Karpas-422 (cell line): ENCODE data around the gene DDA1. TPM values are rescaled to one million over a fixed set of nuclear protein-coding genes. Genes with fewer than 3 reads are reported as not detected.

Experiments
- DNase-seq: peaks from one replicate; pipeline ENCODE4 v3.0.0-alpha.2; 2015
- H2AFZ ChIP-seq: fragments of 200-600 bp; sonication (generic); 2 replicates; pipeline ENCODE4 v1.6.1; 2014; ENCODE audit warnings: antibody characterized with exemption, low read length, mixed read lengths
- H3K27ac ChIP-seq: fragments of 200-600 bp; sonication (generic); 2 replicates; pipeline ENCODE4 v1.5.1; 2014; ENCODE audit warnings: mild to moderate bottlenecking, low read length, moderate library complexity
- H3K27me3 ChIP-seq: fragments of 200-600 bp; sonication (generic); 2 replicates; pipeline ENCODE4 v1.6.1; 2014; ENCODE audit warnings: low read length, mixed read lengths
- H3K36me3 ChIP-seq: fragments of 200-600 bp; sonication (generic); 2 replicates; pipeline ENCODE4 v1.6.1; 2014; ENCODE audit warnings: low read length, mixed read lengths; ENCODE audit not compliant: insufficient read depth
- H3K4me1 ChIP-seq: fragments of 200-600 bp; sonication (generic); 2 replicates; pipeline ENCODE4 v1.6.1; 2014; ENCODE audit warnings: mild to moderate bottlenecking, low read length, mixed read lengths
- H3K4me2 ChIP-seq: fragments of 200-600 bp; sonication (generic); 2 replicates; pipeline ENCODE4 v1.6.1; 2014; ENCODE audit warnings: low read length, low read depth, mild to moderate bottlenecking; ENCODE audit not compliant: poor library complexity, severe bottlenecking
- H3K4me3 ChIP-seq: fragments of 200-600 bp; sonication (generic); 2 replicates; pipeline ENCODE4 v1.5.1; 2014; ENCODE audit warnings: mild to moderate bottlenecking, antibody characterized with exemption, low read length, mixed read lengths
- H3K79me2 ChIP-seq: fragments of 200-600 bp; sonication (generic); 2 replicates; pipeline ENCODE4 v1.6.1; 2014; ENCODE audit warnings: mild to moderate bottlenecking, low read length, mixed read lengths
- H3K9ac ChIP-seq: fragments of 200-600 bp; sonication (generic); 2 replicates; pipeline ENCODE4 v1.6.0; 2014; ENCODE audit warnings: low read length
- H3K9me2 ChIP-seq: fragments of 200-600 bp; sonication (generic), shearing (Covaris generic); replicated peaks from 2 replicates; pipeline ENCODE4 v1.6.0; 2014; ENCODE audit warnings: mild to moderate bottlenecking, low read length, moderate library complexity; ENCODE audit not compliant: insufficient read depth
- H3K9me3 ChIP-seq: fragments of 300-700, 200-600 bp; sonication (generic); 2 replicates; pipeline ENCODE4 v1.6.1; 2014; ENCODE audit warnings: low read length, mixed read lengths
- H4K20me1 ChIP-seq: fragments of 200-600 bp; sonication (generic); 2 replicates; pipeline ENCODE4 v1.6.1; 2014; ENCODE audit warnings: mild to moderate bottlenecking, antibody characterized with exemption, low read length, low read depth; ENCODE audit not compliant: insufficient read depth
- total RNA-seq: library from RNA; depleted of rRNA; stranded (reverse); fragments of >200 nt; shearing (Covaris generic); gene quantifications from 2 replicates; pipeline ENCODE4 v1.2.3, GENCODE V29; 2014; ENCODE audit warnings: low replicate concordance

The DDA1 gene
- total RNA-seq, 1 experiment from 2014 or later: 24.4 TPM

- Histone ChIP-seq H4K20me1 (peaks cover 12% of the 10 kb centered on the region), H3K36me3 (peaks cover 25% of the 10 kb centered on the region), H2AFZ (peak overlapping the region; percentile 81; the same call in 1 of the 2 replicates), H3K9me2 (no peaks in the 10 kb centered on the region), H3K27ac (peak overlapping the region; percentile 78), H3K4me1 (peaks cover 23% of the 10 kb centered on the region), H3K4me3 (peak overlapping the region; percentile 73), H3K4me2 (peak overlapping the region; percentile 90), H3K9ac (peak overlapping the region; percentile 87), H3K79me2 (peaks cover 15% of the 10 kb centered on the region; the same call in 1 of the 2 replicates), H3K27me3 (no peaks in the 10 kb centered on the region), H3K9me3 (no peaks in the 10 kb centered on the region)
- DNase-seq: peak; percentile 94
Observed at GRCh38 chr19:17282488-17283125, 26.8 kb upstream of the DDA1 start.

- peaks cover 23% of the 10 kb centered on the region for H3K4me1 ChIP-seq
Observed at GRCh38 chr19:17283504-17283996, 25.8 kb upstream of the DDA1 start.

GRCh38 chr19:17285415-17286135, 23.8 kb upstream of the DDA1 start:
- DNase-seq: no peak
- H2AFZ ChIP-seq: no peak overlapping the region
- no peaks in the 10 kb centered on the region for H3K27me3 ChIP-seq
- H3K27ac ChIP-seq: no peak overlapping the region
- peaks cover 23% of the 10 kb centered on the region for H3K4me1 ChIP-seq
- H3K79me2 ChIP-seq: peaks cover 15% of the 10 kb centered on the region; the same call in 1 of the 2 replicates
- no peaks in the 10 kb centered on the region for H3K9me2 ChIP-seq
- H3K9me3 ChIP-seq: no peaks in the 10 kb centered on the region
- peaks cover 21% of the 10 kb centered on the region for H3K36me3 ChIP-seq
- no peak overlapping the region for H3K4me2 ChIP-seq
- no peak overlapping the region for H3K4me3 ChIP-seq
- H4K20me1 ChIP-seq: peaks cover 12% of the 10 kb centered on the region
- H3K9ac ChIP-seq: no peak overlapping the region

More at GRCh38 chr19:17283504-17283996, 25.8 kb upstream of the DDA1 start:
- H3K27me3 ChIP-seq: no peaks in the 10 kb centered on the region
- no peak for DNase-seq
- H3K36me3 ChIP-seq: peaks cover 25% of the 10 kb centered on the region
- H3K79me2 ChIP-seq: peaks cover 15% of the 10 kb centered on the region; the same call in 1 of the 2 replicates
- no peaks in the 10 kb centered on the region for H3K9me3 ChIP-seq
- no peak overlapping the region for H2AFZ ChIP-seq
- peaks cover 12% of the 10 kb centered on the region for H4K20me1 ChIP-seq
- no peak overlapping the region for H3K27ac ChIP-seq
- H3K4me3 ChIP-seq: no peak overlapping the region
- no peak overlapping the region for H3K9ac ChIP-seq
- no peak overlapping the region for H3K4me2 ChIP-seq
- no peaks in the 10 kb centered on the region for H3K9me2 ChIP-seq

- no peak overlapping the region for H2AFZ ChIP-seq
- H3K4me1 ChIP-seq: peaks cover 17% of the 10 kb centered on the region
- H3K9me2 ChIP-seq: no peaks in the 10 kb centered on the region
- no peak overlapping the region for H3K4me2 ChIP-seq
- no peaks in the 10 kb centered on the region for H3K9me3 ChIP-seq
- peaks cover 15% of the 10 kb centered on the region; the same call in 1 of the 2 replicates for H3K79me2 ChIP-seq
- H3K9ac ChIP-seq: no peak overlapping the region
- no peak overlapping the region for H3K4me3 ChIP-seq
- H3K27ac ChIP-seq: no peak overlapping the region
- H4K20me1 ChIP-seq: peaks cover 12% of the 10 kb centered on the region
- H3K27me3 ChIP-seq: no peaks in the 10 kb centered on the region
- DNase-seq: no peak
- H3K36me3 ChIP-seq: peaks cover 21% of the 10 kb centered on the region
Observed at GRCh38 chr19:17286263-17286662, 23.1 kb upstream of the DDA1 start.

GRCh38 chr19:17286752-17287151, 22.6 kb upstream of the DDA1 start:
- Histone ChIP-seq H3K4me2 (no peak overlapping the region), H3K4me1 (peaks cover 12% of the 10 kb centered on the region), H3K79me2 (peaks cover 12% of the 10 kb centered on the region; the same call in 1 of the 2 replicates), H3K27me3 (no peaks in the 10 kb centered on the region), H3K9ac (no peak overlapping the region), H3K9me2 (no peaks in the 10 kb centered on the region), H4K20me1 (peaks cover 12% of the 10 kb centered on the region), H3K27ac (no peak overlapping the region), H2AFZ (no peak overlapping the region), H3K4me3 (no peak overlapping the region), H3K9me3 (no peaks in the 10 kb centered on the region), H3K36me3 (peaks cover 21% of the 10 kb centered on the region)
- no peak for DNase-seq

- no peak overlapping the region for H3K4me2 ChIP-seq
- no peak overlapping the region for H2AFZ ChIP-seq
- H3K9me2 ChIP-seq: no peaks in the 10 kb centered on the region
- H3K4me1 ChIP-seq: peaks cover 10% of the 10 kb centered on the region
- peaks cover 10% of the 10 kb centered on the region for H3K36me3 ChIP-seq
- H3K9me3 ChIP-seq: no peaks in the 10 kb centered on the region
- DNase-seq: peak; percentile 86
- no peak overlapping the region for H3K9ac ChIP-seq
- H3K27me3 ChIP-seq: no peaks in the 10 kb centered on the region
- H3K4me3 ChIP-seq: no peak overlapping the region
- no peak overlapping the region for H3K27ac ChIP-seq
- H3K79me2 ChIP-seq: peaks cover 8% of the 10 kb centered on the region
- H4K20me1 ChIP-seq: peaks cover 4% of the 10 kb centered on the region; the same call in 1 of the 2 replicates
Observed at GRCh38 chr19:17289489-17289888, 19.9 kb upstream of the DDA1 start.

- Histone ChIP-seq H3K9me2 (no peaks in the 10 kb centered on the region), H2AFZ (peak overlapping the region; percentile 70; the same call in 1 of the 2 replicates), H3K36me3 (no peaks in the 10 kb centered on the region), H3K4me2 (peak overlapping the region; percentile 75), H3K79me2 (peaks cover 8% of the 10 kb centered on the region), H3K27ac (peak overlapping the region; percentile 30; the same call in 1 of the 2 replicates), H3K4me1 (peaks cover 10% of the 10 kb centered on the region), H3K4me3 (peak overlapping the region; percentile 72), H4K20me1 (no peaks in the 10 kb centered on the region; the same call in 1 of the 2 replicates), H3K9me3 (no peaks in the 10 kb centered on the region), H3K27me3 (no peaks in the 10 kb centered on the region), H3K9ac (peak overlapping the region; percentile 78)
- DNase-seq: peak; percentile 94
Observed at GRCh38 chr19:17292301-17293074, 16.9 kb upstream of the DDA1 start.
